Measurements from ENCODE around the gene TFF2.

TFF2 gene

DNA sequence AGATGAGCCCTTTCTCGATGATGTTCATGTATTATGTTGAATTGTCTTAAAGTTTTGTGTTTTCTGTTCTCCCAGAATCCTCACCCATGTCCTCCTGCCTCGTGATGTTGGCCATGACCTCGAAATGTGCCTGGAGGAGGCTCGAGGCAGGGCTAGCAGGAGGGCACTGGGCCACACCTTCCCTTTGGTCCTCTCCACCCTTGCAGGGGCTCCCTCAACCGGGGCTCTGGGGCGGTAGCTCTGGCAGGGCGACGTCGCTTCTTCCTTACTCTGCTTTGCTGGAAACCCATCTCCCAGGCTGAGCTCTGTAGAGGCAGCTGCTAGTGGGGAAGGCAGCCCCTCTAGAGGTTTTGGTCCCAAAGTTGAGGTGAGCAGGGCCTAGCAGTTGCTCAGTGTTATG, 49.8 kb downstream of the TFF2 start:
- H3K4me3 ChIP-seq (ENCODE audit: low read depth, low read length), result no peak overlapping the region
- no peak for DNase-seq (ENCODE audit: low read depth)
- TF ChIP-seq, protein P1, sequence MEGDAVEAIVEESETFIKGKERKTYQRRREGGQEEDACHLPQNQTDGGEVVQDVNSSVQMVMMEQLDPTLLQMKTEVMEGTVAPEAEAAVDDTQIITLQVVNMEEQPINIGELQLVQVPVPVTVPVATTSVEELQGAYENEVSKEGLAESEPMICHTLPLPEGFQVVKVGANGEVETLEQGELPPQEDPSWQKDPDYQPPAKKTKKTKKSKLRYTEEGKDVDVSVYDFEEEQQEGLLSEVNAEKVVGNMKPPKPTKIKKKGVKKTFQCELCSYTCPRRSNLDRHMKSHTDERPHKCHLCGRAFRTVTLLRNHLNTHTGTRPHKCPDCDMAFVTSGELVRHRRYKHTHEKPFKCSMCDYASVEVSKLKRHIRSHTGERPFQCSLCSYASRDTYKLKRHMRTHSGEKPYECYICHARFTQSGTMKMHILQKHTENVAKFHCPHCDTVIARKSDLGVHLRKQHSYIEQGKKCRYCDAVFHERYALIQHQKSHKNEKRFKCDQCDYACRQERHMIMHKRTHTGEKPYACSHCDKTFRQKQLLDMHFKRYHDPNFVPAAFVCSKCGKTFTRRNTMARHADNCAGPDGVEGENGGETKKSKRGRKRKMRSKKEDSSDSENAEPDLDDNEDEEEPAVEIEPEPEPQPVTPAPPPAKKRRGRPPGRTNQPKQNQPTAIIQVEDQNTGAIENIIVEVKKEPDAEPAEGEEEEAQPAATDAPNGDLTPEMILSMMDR (conservative IDR thresholded peaks at IDR 0.05; ENCODE audit: low read depth, low read length), result no peak

DNA sequence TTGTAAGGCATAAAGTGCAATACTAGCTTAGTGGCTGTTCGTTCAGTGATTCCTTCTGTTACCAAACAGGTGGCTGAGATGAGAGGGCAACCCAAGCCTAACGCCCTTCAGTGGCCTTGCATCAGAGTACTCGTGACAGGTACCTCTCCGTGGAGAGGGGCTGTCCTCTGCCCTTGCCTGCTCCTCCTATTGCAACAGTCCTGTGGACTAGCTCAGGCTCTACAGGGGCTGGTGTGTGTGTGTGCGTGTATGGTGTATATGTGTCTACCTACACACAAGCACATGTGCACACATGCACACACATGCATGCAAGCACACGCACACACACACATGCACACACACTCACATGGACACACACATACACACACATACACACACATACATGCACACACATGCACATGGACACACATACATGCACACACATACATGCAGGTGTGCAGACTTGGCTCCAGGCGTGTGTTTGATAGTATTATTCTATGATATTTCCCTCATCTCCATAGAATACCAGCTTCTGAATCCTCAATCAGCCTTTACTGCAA, 50.7 kb downstream of the TFF2 start:
- no peak overlapping the region for H3K4me3 ChIP-seq (ENCODE audit: low read depth, low read length)
- TF ChIP-seq, protein P1 (conservative IDR thresholded peaks at IDR 0.05; ENCODE audit: low read depth, low read length), result no peak
- DNase-seq (ENCODE audit: low read depth), result no peak

DNA sequence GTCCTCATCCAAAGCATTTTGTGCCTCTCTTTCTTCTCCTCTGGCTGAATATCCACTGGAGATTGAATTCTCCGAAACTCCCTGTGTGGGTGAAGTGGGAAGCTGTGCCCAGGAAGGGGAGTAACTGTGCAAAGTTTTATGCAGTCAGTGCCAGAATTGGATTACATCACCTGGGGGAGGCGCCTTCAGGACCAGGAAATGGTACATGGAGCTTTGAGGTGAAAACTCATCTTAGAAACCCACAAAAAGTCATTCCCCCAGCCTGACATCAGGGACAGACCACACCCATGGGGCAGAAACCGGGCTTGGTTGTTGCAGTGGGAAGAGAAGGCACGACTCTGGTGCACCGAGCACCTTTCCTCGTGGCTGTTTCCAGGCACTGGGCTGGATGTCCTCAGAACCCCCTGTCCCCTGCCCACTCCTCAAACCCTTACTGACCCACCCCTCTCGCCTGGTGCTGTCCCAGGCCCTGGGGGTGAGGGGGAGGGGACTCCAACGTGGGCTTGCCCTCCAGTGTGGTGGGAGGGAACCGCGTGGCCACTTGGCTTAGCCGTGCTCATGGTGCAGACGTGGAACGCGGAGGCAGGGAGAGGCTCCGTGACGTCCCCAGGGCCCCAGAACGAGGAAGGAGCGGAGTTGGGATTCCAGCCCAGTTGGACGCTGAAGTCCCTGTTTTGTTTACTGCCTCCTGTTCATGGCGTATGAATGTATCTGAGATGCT, 51.3 kb downstream of the TFF2 start:
- TF ChIP-seq, protein P1 (conservative IDR thresholded peaks at IDR 0.05; ENCODE audit: low read depth, low read length), result no peak
- DNase-seq (ENCODE audit: low read depth), result no peak
- no peak overlapping the region for H3K4me3 ChIP-seq (ENCODE audit: low read depth, low read length)

DNA sequence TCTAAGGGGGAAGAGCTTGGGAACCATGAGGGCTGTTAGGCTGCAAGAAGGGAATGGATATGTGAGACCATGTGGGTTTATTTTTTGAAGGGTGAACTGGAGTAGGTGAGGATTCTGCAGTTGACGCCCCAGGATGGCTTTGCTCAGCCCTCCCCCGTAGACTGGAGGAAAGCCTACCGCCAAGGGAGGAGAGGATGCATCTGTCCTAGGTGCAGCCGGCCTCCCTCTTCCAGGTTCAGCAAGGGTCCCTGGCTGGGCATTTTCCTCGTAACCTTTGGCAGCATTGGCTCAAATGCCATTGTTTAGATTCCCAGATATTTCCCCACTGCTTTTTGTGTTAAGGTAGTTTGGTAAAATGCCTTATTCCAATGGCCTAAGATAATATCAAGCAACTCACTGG, 52.1 kb downstream of the TFF2 start:
- DNase-seq (ENCODE audit: low read depth), result no peak
- TF ChIP-seq, protein P1 (conservative IDR thresholded peaks at IDR 0.05; ENCODE audit: low read depth, low read length), result no peak
- H3K4me3 ChIP-seq (ENCODE audit: low read depth, low read length), result no peak overlapping the region

DNA sequence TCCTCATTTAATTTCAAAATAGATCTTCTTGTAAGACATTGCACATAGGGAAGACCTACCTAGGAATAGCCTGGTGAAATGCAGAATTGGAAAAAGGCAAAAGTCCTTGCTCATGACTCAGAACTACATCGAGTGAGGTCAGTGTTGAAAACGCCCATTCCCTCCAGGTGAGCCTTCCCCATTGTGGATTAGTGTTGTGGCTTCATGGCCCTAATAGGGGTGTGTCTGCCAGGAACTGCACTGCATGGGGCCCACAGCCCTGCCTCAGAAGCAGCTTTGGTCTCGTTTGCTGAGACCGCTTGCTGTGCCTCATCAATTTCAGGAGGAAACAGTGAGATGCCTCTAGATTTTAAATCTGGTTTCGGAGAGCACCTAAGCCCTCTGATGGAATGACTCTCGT, 52.6 kb downstream of the TFF2 start:
- no peak overlapping the region for H3K4me3 ChIP-seq (ENCODE audit: low read depth, low read length)
- TF ChIP-seq, protein P1 (conservative IDR thresholded peaks at IDR 0.05; ENCODE audit: low read depth, low read length), result no peak
- no peak for DNase-seq (ENCODE audit: low read depth)

DNA sequence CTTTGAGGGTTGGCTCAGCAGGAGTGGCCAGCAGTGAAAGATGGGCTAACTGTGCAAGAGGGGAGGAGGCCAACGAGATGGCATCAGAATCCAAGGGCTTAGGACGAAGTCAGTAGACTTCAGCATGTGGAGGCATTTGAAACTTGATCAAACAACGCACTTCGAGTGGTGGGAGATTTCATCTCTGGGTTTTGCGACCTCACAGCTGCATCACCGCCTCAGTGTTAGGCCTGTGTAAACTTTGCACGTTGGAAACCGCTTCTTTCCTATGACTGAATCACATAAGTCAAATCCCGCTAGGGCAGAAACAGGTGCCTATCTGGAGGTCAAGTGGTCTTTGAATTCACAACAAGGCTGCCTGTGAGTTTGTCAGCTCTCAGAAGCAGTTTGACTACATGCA, 53.4 kb downstream of the TFF2 start:
- no peak overlapping the region for H3K4me3 ChIP-seq (ENCODE audit: low read depth, low read length)
- TF ChIP-seq, protein P1 (conservative IDR thresholded peaks at IDR 0.05; ENCODE audit: low read depth, low read length), result no peak
- no peak for DNase-seq (ENCODE audit: low read depth)

DNA sequence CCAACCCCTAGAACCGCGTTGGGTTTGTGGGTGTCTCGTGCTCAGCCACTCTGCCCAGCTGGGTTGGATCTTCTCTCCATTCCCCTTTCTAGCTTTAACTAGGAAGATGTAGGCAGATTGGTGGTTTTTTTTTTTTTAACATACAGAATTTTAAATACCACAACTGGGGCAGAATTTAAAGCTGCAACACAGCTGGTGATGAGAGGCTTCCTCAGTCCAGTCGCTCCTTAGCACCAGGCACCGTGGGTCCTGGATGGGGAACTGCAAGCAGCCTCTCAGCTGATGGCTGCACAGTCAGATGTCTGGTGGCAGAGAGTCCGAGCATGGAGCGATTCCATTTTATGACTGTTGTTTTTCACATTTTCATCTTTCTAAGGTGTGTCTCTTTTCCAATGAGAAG, 54.3 kb downstream of the TFF2 start:
- H3K4me3 ChIP-seq (ENCODE audit: low read depth, low read length), result no peak overlapping the region
- DNase-seq (ENCODE audit: low read depth), result no peak
- TF ChIP-seq, protein P1 (conservative IDR thresholded peaks at IDR 0.05; ENCODE audit: low read depth, low read length), result no peak

All from choroid plexus epithelial cell (primary cell).